ENCODE results near the gene CLCNKA. TPM values are rescaled to one million over a fixed set of nuclear protein-coding genes. Genes with fewer than 3 reads are reported as not detected.
"Not testable (repeated sequence)": the region's sequence is repeated elsewhere in the genome, so short reads cannot be mapped to it uniquely, and the experiment has no call there.

Gene CLCNKA
- polyA plus RNA-seq, 1 donor (not counting 4 experiments of a cell fraction or from before 2014, with no cell fraction given), result not detected

- no peak for DNase-seq (ENCODE audit: low read depth, low spot score)
- no peak overlapping the region for H3K9ac ChIP-seq (ENCODE audit: control insufficient read depth, extremely low read depth, insufficient read depth, low read length)
- no peaks in the 10 kb centered on the region for H3K9me3 ChIP-seq (ENCODE audit: control insufficient read depth, low read depth, low read length)
- H3K79me2 ChIP-seq (ENCODE audit: control insufficient read depth, insufficient read depth, low read length), result no peaks in the 10 kb centered on the region
- no peaks in the 10 kb centered on the region for H3K9me1 ChIP-seq (ENCODE audit: control insufficient read depth, extremely low read depth, insufficient read depth, low read length)
- H3K27me3 ChIP-seq (ENCODE audit: control insufficient read depth, extremely low read depth, insufficient read depth, low read length), result no peaks in the 10 kb centered on the region
- dilution Hi-C loops (cut with MboI; ENCODE audit: extremely low pct_ligation_motif_present, low sequenced_read_pairs), result no loop called here
- H3K4me1 ChIP-seq (ENCODE audit: control insufficient read depth, extremely low read depth, insufficient read depth, low read length), result peaks cover 2% of the 10 kb centered on the region
- no peak overlapping the region for H3K4me2 ChIP-seq (ENCODE audit: control insufficient read depth, extremely low read depth, insufficient read depth, low read depth, low read length)
- no peaks in the 10 kb centered on the region for H3K36me3 ChIP-seq (ENCODE audit: control insufficient read depth in 2 of 2, extremely low read depth in 1 of 2, insufficient read depth in 2 of 2, low read length in 2 of 2)
- H4K20me1 ChIP-seq (ENCODE audit: control insufficient read depth, extremely low read depth, insufficient read depth, low read length), result no peaks in the 10 kb centered on the region
- no peak overlapping the region for H3K27ac ChIP-seq (ENCODE audit: control insufficient read depth, insufficient read depth, low read length)
- H2AFZ ChIP-seq (ENCODE audit: control insufficient read depth, low read length), result no peak overlapping the region
- no peak for TF ChIP-seq EZH2 (IDR thresholded peaks at IDR 0.05; ENCODE audit: low read length)
- TF ChIP-seq, protein P1, sequence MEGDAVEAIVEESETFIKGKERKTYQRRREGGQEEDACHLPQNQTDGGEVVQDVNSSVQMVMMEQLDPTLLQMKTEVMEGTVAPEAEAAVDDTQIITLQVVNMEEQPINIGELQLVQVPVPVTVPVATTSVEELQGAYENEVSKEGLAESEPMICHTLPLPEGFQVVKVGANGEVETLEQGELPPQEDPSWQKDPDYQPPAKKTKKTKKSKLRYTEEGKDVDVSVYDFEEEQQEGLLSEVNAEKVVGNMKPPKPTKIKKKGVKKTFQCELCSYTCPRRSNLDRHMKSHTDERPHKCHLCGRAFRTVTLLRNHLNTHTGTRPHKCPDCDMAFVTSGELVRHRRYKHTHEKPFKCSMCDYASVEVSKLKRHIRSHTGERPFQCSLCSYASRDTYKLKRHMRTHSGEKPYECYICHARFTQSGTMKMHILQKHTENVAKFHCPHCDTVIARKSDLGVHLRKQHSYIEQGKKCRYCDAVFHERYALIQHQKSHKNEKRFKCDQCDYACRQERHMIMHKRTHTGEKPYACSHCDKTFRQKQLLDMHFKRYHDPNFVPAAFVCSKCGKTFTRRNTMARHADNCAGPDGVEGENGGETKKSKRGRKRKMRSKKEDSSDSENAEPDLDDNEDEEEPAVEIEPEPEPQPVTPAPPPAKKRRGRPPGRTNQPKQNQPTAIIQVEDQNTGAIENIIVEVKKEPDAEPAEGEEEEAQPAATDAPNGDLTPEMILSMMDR (optimal IDR thresholded peaks at IDR 0.05 in 1 of 3, IDR thresholded peaks at IDR 0.05 in 1 of 3, conservative IDR thresholded peaks at IDR 0.05 in 1 of 3; ENCODE audit: extremely low read depth in 1 of 3, insufficient read depth in 2 of 3, low read length in 3 of 3), result no peak
- no peak overlapping the region for H3K4me3 ChIP-seq (ENCODE audit: control insufficient read depth in 2 of 3, extremely low read depth in 1 of 3, insufficient read depth in 2 of 3, low read depth in 1 of 3, low read length in 3 of 3)
- FAIRE-seq, result no peak
These were observed 28.5 kb downstream of the CLCNKA start for GRCh38 chr1:16050328-16050727.

GRCh38 chr1:16051039-16051438 lies 29.2 kb downstream of the CLCNKA start:
- H3K9me3 ChIP-seq (ENCODE audit: control insufficient read depth, low read depth, low read length), result no peaks in the 10 kb centered on the region
- no peak for FAIRE-seq
- no peak overlapping the region for H3K4me3 ChIP-seq (ENCODE audit: control insufficient read depth in 2 of 3, extremely low read depth in 1 of 3, insufficient read depth in 2 of 3, low read depth in 1 of 3, low read length in 3 of 3)
- H3K4me2 ChIP-seq (ENCODE audit: control insufficient read depth, extremely low read depth, insufficient read depth, low read depth, low read length), result no peak overlapping the region
- H3K9me1 ChIP-seq (ENCODE audit: control insufficient read depth, extremely low read depth, insufficient read depth, low read length), result no peaks in the 10 kb centered on the region
- H3K27ac ChIP-seq (ENCODE audit: control insufficient read depth, insufficient read depth, low read length), result no peak overlapping the region
- dilution Hi-C loops (cut with MboI; ENCODE audit: extremely low pct_ligation_motif_present, low sequenced_read_pairs), result no loop called here
- no peak overlapping the region for H2AFZ ChIP-seq (ENCODE audit: control insufficient read depth, low read length)
- H3K79me2 ChIP-seq (ENCODE audit: control insufficient read depth, insufficient read depth, low read length), result no peaks in the 10 kb centered on the region
- no peaks in the 10 kb centered on the region for H4K20me1 ChIP-seq (ENCODE audit: control insufficient read depth, extremely low read depth, insufficient read depth, low read length)
- H3K27me3 ChIP-seq (ENCODE audit: control insufficient read depth, extremely low read depth, insufficient read depth, low read length), result no peaks in the 10 kb centered on the region
- H3K36me3 ChIP-seq (ENCODE audit: control insufficient read depth in 2 of 2, extremely low read depth in 1 of 2, insufficient read depth in 2 of 2, low read length in 2 of 2), result no peaks in the 10 kb centered on the region
- no peak overlapping the region for H3K9ac ChIP-seq (ENCODE audit: control insufficient read depth, extremely low read depth, insufficient read depth, low read length)
- DNase-seq (ENCODE audit: low read depth, low spot score), result no peak
- peaks cover 2% of the 10 kb centered on the region for H3K4me1 ChIP-seq (ENCODE audit: control insufficient read depth, extremely low read depth, insufficient read depth, low read length)
- TF ChIP-seq EZH2 (IDR thresholded peaks at IDR 0.05; ENCODE audit: low read length), result no peak
- TF ChIP-seq, protein P1 (optimal IDR thresholded peaks at IDR 0.05 in 1 of 3, IDR thresholded peaks at IDR 0.05 in 1 of 3, conservative IDR thresholded peaks at IDR 0.05 in 1 of 3; ENCODE audit: extremely low read depth in 1 of 3, insufficient read depth in 2 of 3, low read length in 3 of 3), result no peak

- dilution Hi-C loops (cut with MboI; ENCODE audit: extremely low pct_ligation_motif_present, low sequenced_read_pairs); H3K9me1 ChIP-seq (ENCODE audit: control insufficient read depth, extremely low read depth, insufficient read depth, low read length); H4K20me1 ChIP-seq (ENCODE audit: control insufficient read depth, extremely low read depth, insufficient read depth, low read length); H3K9ac ChIP-seq (ENCODE audit: control insufficient read depth, extremely low read depth, insufficient read depth, low read length); H3K79me2 ChIP-seq (ENCODE audit: control insufficient read depth, insufficient read depth, low read length); H2AFZ ChIP-seq (ENCODE audit: control insufficient read depth, low read length); H3K4me2 ChIP-seq (ENCODE audit: control insufficient read depth, extremely low read depth, insufficient read depth, low read depth, low read length); H3K4me3 ChIP-seq (ENCODE audit: control insufficient read depth in 2 of 3, extremely low read depth in 1 of 3, insufficient read depth in 2 of 3, low read depth in 1 of 3, low read length in 3 of 3); H3K9me3 ChIP-seq (ENCODE audit: control insufficient read depth, low read depth, low read length); FAIRE-seq; H3K27ac ChIP-seq (ENCODE audit: control insufficient read depth, insufficient read depth, low read length); H3K27me3 ChIP-seq (ENCODE audit: control insufficient read depth, extremely low read depth, insufficient read depth, low read length); H3K36me3 ChIP-seq (ENCODE audit: control insufficient read depth in 2 of 2, extremely low read depth in 1 of 2, insufficient read depth in 2 of 2, low read length in 2 of 2); H3K4me1 ChIP-seq (ENCODE audit: control insufficient read depth, extremely low read depth, insufficient read depth, low read length); DNase-seq (ENCODE audit: low read depth, low spot score): not testable (repeated sequence)
These were observed 30.1 kb downstream of the CLCNKA start for GRCh38 chr1:16051949-16052348.
